ENCODE results near the gene PPP1R14B.

The PPP1R14B gene

GRCh38 chr11:64208796-64209562, 37.8 kb downstream of the PPP1R14B start:
- no peak for DNase-seq (ENCODE audit: low read depth)
- no peak overlapping the region for H3K4me3 ChIP-seq (ENCODE audit: low read depth, low read length)
- no peak for TF ChIP-seq POLR2A (IDR thresholded peaks at IDR 0.05; ENCODE audit: extremely low read depth, insufficient read length)
- no peak for TF ChIP-seq CTCF (IDR thresholded peaks at IDR 0.05; ENCODE audit: low read depth, low read length)
- no peak for TF ChIP-seq MAX (IDR thresholded peaks at IDR 0.05; ENCODE audit: low read depth, low read length)
- TF ChIP-seq MYC (IDR thresholded peaks at IDR 0.05; ENCODE audit: low read depth, low read length): no peak

GRCh38 chr11:64208086-64208795, 38.5 kb downstream of the PPP1R14B start:
- H3K4me3 ChIP-seq (ENCODE audit: low read depth, low read length): peak overlapping the region; percentile 95
- DNase-seq (ENCODE audit: low read depth): no peak
- TF ChIP-seq POLR2A (IDR thresholded peaks at IDR 0.05; ENCODE audit: extremely low read depth, insufficient read length) (no peak), MAX (IDR thresholded peaks at IDR 0.05; ENCODE audit: low read depth, low read length) (no peak), CTCF (IDR thresholded peaks at IDR 0.05; ENCODE audit: low read depth, low read length) (no peak), MYC (IDR thresholded peaks at IDR 0.05; ENCODE audit: low read depth, low read length) (no peak)

GRCh38 chr11:64207256-64208085, 39.3 kb downstream of the PPP1R14B start:
- H3K4me3 ChIP-seq (ENCODE audit: low read depth, low read length): peak overlapping the region; percentile 95
- DNase-seq (ENCODE audit: low read depth): peak; percentile 95
- TF ChIP-seq MYC (IDR thresholded peaks at IDR 0.05; ENCODE audit: low read depth, low read length): peak; percentile 71
- no peak for TF ChIP-seq CTCF (IDR thresholded peaks at IDR 0.05; ENCODE audit: low read depth, low read length)
- TF ChIP-seq MAX (IDR thresholded peaks at IDR 0.05; ENCODE audit: low read depth, low read length): peak; percentile 61
- peak; percentile 40 for TF ChIP-seq POLR2A (IDR thresholded peaks at IDR 0.05; ENCODE audit: extremely low read depth, insufficient read length)

- 0 out of 2 replicates have a peak, but pooled peaks have one; percentile 59 for TF ChIP-seq MYC (IDR thresholded peaks at IDR 0.05; ENCODE audit: low read depth, low read length)
- no peak for TF ChIP-seq CTCF (IDR thresholded peaks at IDR 0.05; ENCODE audit: low read depth, low read length)
- peak; percentile 61 for TF ChIP-seq POLR2A (IDR thresholded peaks at IDR 0.05; ENCODE audit: extremely low read depth, insufficient read length)
- TF ChIP-seq MAX (IDR thresholded peaks at IDR 0.05; ENCODE audit: low read depth, low read length): peak; percentile 54; the same call in 1 of the 2 replicates
- H3K4me3 ChIP-seq (ENCODE audit: low read depth, low read length): peak within 1 kb of the TSS; percentile 95
- DNase-seq (ENCODE audit: low read depth): peak; percentile 99
Measured at GRCh38 chr11:64206457-64207255, 40.1 kb downstream of the PPP1R14B start, which contains the start of gene FERMT3. FERMT3 (plus strand) TSS chr11:64206721; CDS start chr11:64207365, 644 bp downstream.

Data from NB4 (cell line).